Activated CD4-positive, alpha-beta T cell treated with anti-CD3 and anti-CD28 coated beads for 36 hours (primary cell): ENCODE measurements around the gene IYD. TPM values are rescaled to one million over a fixed set of nuclear protein-coding genes. Genes with fewer than 3 reads are reported as not detected.

ENCODE experiments used
- ATAC-seq: fragments of 200-7000 bp; cut with Tn5 transposase; one replicate; pipeline ENCODE4 v1.10.0; 2021; ENCODE audit warnings: mild to moderate bottlenecking, moderate library complexity
- CTCF ChIA-PET: fragments of 350-600 bp; sonication (Branson Sonifier 250); formaldehyde crosslinking; loops from one replicate; lab custom pipeline; 2021; ENCODE audit warnings: antibody characterized with exemption; lab: Charles Lee
- POLR2A ChIA-PET: fragments of 350-600 bp; sonication (Branson Sonifier 250); formaldehyde crosslinking; loops from one replicate; lab custom pipeline; 2021; ENCODE audit warnings: antibody characterized with exemption, inconsistent platforms; lab: Charles Lee
- DNase-seq: peaks from one replicate; pipeline ENCODE4 v3.0.0-alpha.2; 2020
- H3K27ac Mint-ChIP-seq: one replicate; pipeline ENCODE4 v1.8.0; 2021; ENCODE audit warnings: mixed read lengths
- H3K27me3 Mint-ChIP-seq: one replicate; pipeline ENCODE4 v1.8.0; 2021; ENCODE audit warnings: mixed read lengths
- H3K36me3 Mint-ChIP-seq: one replicate; pipeline ENCODE4 v1.8.0; 2021; ENCODE audit warnings: low read depth, mixed read lengths
- H3K4me1 Mint-ChIP-seq: one replicate; pipeline ENCODE4 v1.8.0; 2021; ENCODE audit warnings: mixed read lengths
- H3K4me3 Mint-ChIP-seq: one replicate; pipeline ENCODE4 v1.8.0; 2021; ENCODE audit warnings: mild to moderate bottlenecking, moderate library complexity, mixed read lengths
- H3K9me3 Mint-ChIP-seq: one replicate; pipeline ENCODE4 v1.8.0; 2021; ENCODE audit warnings: low read depth, mixed read lengths
- intact Hi-C, 2 experiments: fragments of 100-400 bp; cut with DNase I in 1 of 2; cut with micrococcal nuclease in 1 of 2; formaldehyde crosslinking; loops; one replicate each; pipeline versions ENCODE4 v1.14.2 to v1.15.1; 2022 to 2024; cut with DNase I, micrococcal nuclease
- total RNA-seq, 2 experiments: library from RNA; stranded (reverse); gene quantifications; one replicate each; pipeline ENCODE4 v1.2.3, GENCODE V29; 2021

IYD gene
- total RNA-seq, 2 experiments from 2014 or later: not detected

- intact Hi-C loops: loop anchor here (1.0 to 5.0 kb wide), 3 partner anchors 315 to 422 kb away; no protein-coding TSS in a partner anchor
- CTCF ChIA-PET: interaction anchor here (0.6 to 3.9 kb wide), 35 partner anchors 9 to 1204 kb away, joined by 3 to 56 read pairs (median 3); no protein-coding TSS in a partner anchor
- no peak overlapping the region for H3K27ac Mint-ChIP-seq
- peaks cover 5% of the 10 kb centered on the region for H3K27me3 Mint-ChIP-seq
- no peaks in the 10 kb centered on the region for H3K9me3 Mint-ChIP-seq
- peak; percentile 77 for ATAC-seq
- POLR2A ChIA-PET: no interaction called here
- no peaks in the 10 kb centered on the region for H3K4me1 Mint-ChIP-seq
- no peak overlapping the region for H3K4me3 Mint-ChIP-seq
- H3K36me3 Mint-ChIP-seq: no peaks in the 10 kb centered on the region
- DNase-seq: peak; percentile 55
Observed at GRCh38 chr6:150395388-150396009, 26.7 kb downstream of the IYD start.

GRCh38 chr6:150403458-150404246, 34.8 kb downstream of the IYD start:
- peaks cover 21% of the 10 kb centered on the region for H3K27me3 Mint-ChIP-seq
- intact Hi-C loops: no loop called here
- H3K9me3 Mint-ChIP-seq: peaks cover 10% of the 10 kb centered on the region
- H3K36me3 Mint-ChIP-seq: peaks cover 3% of the 10 kb centered on the region
- ChIA-PET POLR2A (no interaction called here), CTCF (interaction anchor here (0.6 to 1.5 kb wide), 3 partner anchors 8 to 257 kb away, joined by 5 to 7 read pairs (median 5); no protein-coding TSS in a partner anchor)
- ATAC-seq (no peak), DNase-seq (no peak)
- H3K27ac Mint-ChIP-seq: no peak overlapping the region
- no peak overlapping the region for H3K4me3 Mint-ChIP-seq
- H3K4me1 Mint-ChIP-seq: no peaks in the 10 kb centered on the region

GRCh38 chr6:150406948-150407347, 38.1 kb downstream of the IYD start:
- DNase-seq (no peak), ATAC-seq (no peak)
- intact Hi-C loops: no loop called here
- POLR2A ChIA-PET: no interaction called here
- H3K36me3 Mint-ChIP-seq: peaks cover 3% of the 10 kb centered on the region
- no peaks in the 10 kb centered on the region for H3K4me1 Mint-ChIP-seq
- no peak overlapping the region for H3K27ac Mint-ChIP-seq
- CTCF ChIA-PET: interaction anchor here (0.8 to 1.9 kb wide), 2 partner anchors 12 to 35 kb away, joined by 3 to 11 read pairs; no protein-coding TSS in a partner anchor
- peaks cover 10% of the 10 kb centered on the region for H3K9me3 Mint-ChIP-seq
- H3K27me3 Mint-ChIP-seq: peaks cover 29% of the 10 kb centered on the region
- no peak overlapping the region for H3K4me3 Mint-ChIP-seq

- POLR2A ChIA-PET: no interaction called here
- H3K27ac Mint-ChIP-seq: no peak overlapping the region
- no peaks in the 10 kb centered on the region for H3K4me1 Mint-ChIP-seq
- peaks cover 10% of the 10 kb centered on the region for H3K9me3 Mint-ChIP-seq
- ATAC-seq (no peak), DNase-seq (no peak)
- CTCF ChIA-PET: interaction anchor here (0.6 to 1.2 kb wide), 2 partner anchors 9 to 17 kb away, joined by 3 read pairs; no protein-coding TSS in a partner anchor
- intact Hi-C loops: no loop called here
- no peak overlapping the region for H3K4me3 Mint-ChIP-seq
- peaks cover 34% of the 10 kb centered on the region for H3K27me3 Mint-ChIP-seq
- peaks cover 3% of the 10 kb centered on the region for H3K36me3 Mint-ChIP-seq
Observed at GRCh38 chr6:150408842-150409241, 40.0 kb downstream of the IYD start.

DNA sequence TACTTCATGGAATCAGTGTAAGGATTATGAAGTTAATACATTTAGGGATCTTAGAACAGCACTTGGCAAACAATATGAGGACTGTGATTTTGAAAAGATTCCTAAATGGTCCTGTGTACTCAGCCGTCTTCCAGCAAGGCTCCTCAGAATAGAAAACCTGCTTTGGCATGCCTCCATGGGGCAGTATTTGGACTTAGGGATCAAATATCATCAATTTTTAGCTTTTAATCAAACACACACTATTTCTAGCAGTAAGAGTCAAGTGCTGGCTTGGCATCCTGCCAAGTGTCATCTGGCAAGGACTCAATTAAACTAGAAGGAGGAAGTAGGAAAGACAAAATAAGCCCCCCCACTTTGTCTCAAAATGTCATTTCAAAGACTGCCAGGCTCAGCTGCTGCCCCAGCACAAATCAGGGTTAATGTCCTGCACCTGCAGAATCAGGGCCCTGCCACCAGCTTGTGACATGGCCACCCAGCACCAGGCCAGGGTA, 40.8 kb downstream of the IYD start:
- Mint-ChIP-seq H3K4me1 (no peaks in the 10 kb centered on the region), H3K9me3 (peaks cover 10% of the 10 kb centered on the region), H3K27ac (no peak overlapping the region), H3K4me3 (no peak overlapping the region), H3K27me3 (peaks cover 37% of the 10 kb centered on the region), H3K36me3 (peaks cover 3% of the 10 kb centered on the region)
- DNase-seq (no peak), ATAC-seq (no peak)
- CTCF ChIA-PET: interaction anchor here (0.7 to 1.7 kb wide), 5 partner anchors 9 to 339 kb away, joined by 3 to 4 read pairs (median 3); no protein-coding TSS in a partner anchor
- POLR2A ChIA-PET: no interaction called here
- intact Hi-C loops: no loop called here

- peaks cover 41% of the 10 kb centered on the region for H3K27me3 Mint-ChIP-seq
- intact Hi-C loops: no loop called here
- peaks cover 6% of the 10 kb centered on the region for H3K9me3 Mint-ChIP-seq
- POLR2A ChIA-PET: no interaction called here
- peaks cover 1% of the 10 kb centered on the region for H3K4me1 Mint-ChIP-seq
- CTCF ChIA-PET: interaction anchor here (0.6 to 1.7 kb wide), 6 partner anchors 8 to 405 kb away, joined by 3 to 8 read pairs (median 3); no protein-coding TSS in a partner anchor
- peaks cover under 1% of the 10 kb centered on the region for H3K36me3 Mint-ChIP-seq
- ATAC-seq: no peak
- H3K27ac Mint-ChIP-seq: no peak overlapping the region
- no peak overlapping the region for H3K4me3 Mint-ChIP-seq
- no peak for DNase-seq
Observed at GRCh38 chr6:150410399-150410798, 41.6 kb downstream of the IYD start.

DNA sequence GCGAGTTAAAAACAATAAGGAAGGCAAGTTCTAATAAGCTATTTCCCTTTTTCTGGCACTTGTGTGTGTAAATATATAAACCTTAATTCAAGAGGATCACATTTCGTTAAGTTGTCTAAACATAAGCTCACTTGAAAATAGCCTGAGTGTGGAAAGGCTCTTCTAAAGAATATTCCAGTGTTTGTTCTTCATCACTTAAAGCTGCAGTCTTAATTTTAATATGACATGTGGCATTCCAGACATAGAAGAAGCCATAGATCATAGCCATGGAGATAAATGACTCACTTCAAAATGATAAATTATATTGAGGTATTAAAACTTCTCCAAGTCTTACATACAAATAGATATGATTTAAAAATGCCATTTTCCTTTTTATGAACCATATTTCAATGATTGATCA, 42.1 kb downstream of the IYD start:
- ChIA-PET POLR2A (no interaction called here), CTCF (interaction anchor here (0.6 to 1.7 kb wide), 7 partner anchors 8 to 404 kb away, joined by 3 to 8 read pairs (median 3); no protein-coding TSS in a partner anchor)
- Mint-ChIP-seq H3K27me3 (peaks cover 43% of the 10 kb centered on the region), H3K9me3 (peaks cover 1% of the 10 kb centered on the region), H3K27ac (no peak overlapping the region), H3K36me3 (no peaks in the 10 kb centered on the region), H3K4me1 (peaks cover 5% of the 10 kb centered on the region), H3K4me3 (no peak overlapping the region)
- ATAC-seq: no peak
- intact Hi-C loops: no loop called here
- DNase-seq: no peak

- no peak for ATAC-seq
- Mint-ChIP-seq H3K27ac (no peak overlapping the region), H3K9me3 (no peaks in the 10 kb centered on the region), H3K4me1 (peaks cover 17% of the 10 kb centered on the region), H3K4me3 (no peak overlapping the region), H3K27me3 (peaks cover 39% of the 10 kb centered on the region), H3K36me3 (no peaks in the 10 kb centered on the region)
- CTCF ChIA-PET: no interaction called here
- POLR2A ChIA-PET: no interaction called here
- no peak for DNase-seq
- intact Hi-C loops: no loop called here
Observed at GRCh38 chr6:150412221-150412620, 43.4 kb downstream of the IYD start.

- peaks cover 39% of the 10 kb centered on the region for H3K27me3 Mint-ChIP-seq
Observed at GRCh38 chr6:150413198-150413597, 44.4 kb downstream of the IYD start.

GRCh38 chr6:150413781-150414281, 45.0 kb downstream of the IYD start:
- Mint-ChIP-seq H3K4me1 (peaks cover 32% of the 10 kb centered on the region), H3K27ac (no peak overlapping the region), H3K27me3 (peaks cover 35% of the 10 kb centered on the region), H3K9me3 (no peaks in the 10 kb centered on the region), H3K4me3 (no peak overlapping the region), H3K36me3 (no peaks in the 10 kb centered on the region)
- intact Hi-C loops: no loop called here
- ATAC-seq (no peak), DNase-seq (no peak)
- ChIA-PET CTCF (no interaction called here), POLR2A (no interaction called here)

More at GRCh38 chr6:150413198-150413597, 44.4 kb downstream of the IYD start:
- no peak overlapping the region for H3K27ac Mint-ChIP-seq
- no peak for ATAC-seq
- CTCF ChIA-PET: interaction anchor here (1.0 kb wide), 1 partner anchor 385 kb away, joined by 3 read pairs; no protein-coding TSS in a partner anchor
- H3K4me1 Mint-ChIP-seq: peaks cover 26% of the 10 kb centered on the region
- POLR2A ChIA-PET: no interaction called here
- DNase-seq: no peak
- no peak overlapping the region for H3K4me3 Mint-ChIP-seq
- H3K36me3 Mint-ChIP-seq: no peaks in the 10 kb centered on the region
- no peaks in the 10 kb centered on the region for H3K9me3 Mint-ChIP-seq
- intact Hi-C loops: no loop called here

GRCh38 chr6:150416128-150416527, 47.3 kb downstream of the IYD start:
- Mint-ChIP-seq H3K4me1 (peaks cover 40% of the 10 kb centered on the region), H3K4me3 (no peak overlapping the region), H3K36me3 (peaks cover 4% of the 10 kb centered on the region), H3K27ac (peak overlapping the region; percentile 1), H3K9me3 (peaks cover 7% of the 10 kb centered on the region), H3K27me3 (peaks cover 31% of the 10 kb centered on the region)
- no peak for DNase-seq
- no peak for ATAC-seq
- POLR2A ChIA-PET: no interaction called here
- intact Hi-C loops: loop anchor here (5.0 kb wide), 4 partner anchors 76 to 906 kb away; partner anchors contain the start of gene MTHFD1L (in 1 of the 2)
- CTCF ChIA-PET: interaction anchor here (1.7 to 2.9 kb wide), 3 partner anchors 399 to 447 kb away, joined by 8 to 98 read pairs (median 10); no protein-coding TSS in a partner anchor
